Measurements from ENCODE around the gene QKI.

Gene QKI

DNA sequence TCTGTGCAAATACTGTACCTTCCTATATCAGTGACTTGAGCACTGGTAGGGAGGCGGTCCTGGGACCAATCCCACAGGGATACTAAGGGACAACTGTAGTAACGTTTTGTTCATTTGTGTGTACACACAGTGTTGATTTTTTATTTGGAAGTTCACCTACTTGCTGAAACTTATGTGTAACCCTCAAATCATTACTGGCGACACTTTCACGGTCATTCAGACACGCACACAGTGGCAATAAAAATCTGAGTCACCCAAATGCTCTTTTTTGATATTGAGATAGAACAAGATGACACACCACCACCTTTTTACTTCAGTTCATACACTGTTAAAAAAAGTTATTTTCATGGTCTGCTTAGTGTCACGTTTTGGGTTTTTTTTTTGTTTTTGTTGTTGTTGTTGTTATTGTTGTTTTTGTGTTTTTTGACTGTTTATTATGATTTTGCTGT, 79.8 kb downstream of the QKI start:
- no peak overlapping the region for H3K4me3 ChIP-seq (ENCODE audit: low read length)
- peak; percentile 24 for DNase-seq (ENCODE audit: low read depth)
- TF ChIP-seq, protein P1, sequence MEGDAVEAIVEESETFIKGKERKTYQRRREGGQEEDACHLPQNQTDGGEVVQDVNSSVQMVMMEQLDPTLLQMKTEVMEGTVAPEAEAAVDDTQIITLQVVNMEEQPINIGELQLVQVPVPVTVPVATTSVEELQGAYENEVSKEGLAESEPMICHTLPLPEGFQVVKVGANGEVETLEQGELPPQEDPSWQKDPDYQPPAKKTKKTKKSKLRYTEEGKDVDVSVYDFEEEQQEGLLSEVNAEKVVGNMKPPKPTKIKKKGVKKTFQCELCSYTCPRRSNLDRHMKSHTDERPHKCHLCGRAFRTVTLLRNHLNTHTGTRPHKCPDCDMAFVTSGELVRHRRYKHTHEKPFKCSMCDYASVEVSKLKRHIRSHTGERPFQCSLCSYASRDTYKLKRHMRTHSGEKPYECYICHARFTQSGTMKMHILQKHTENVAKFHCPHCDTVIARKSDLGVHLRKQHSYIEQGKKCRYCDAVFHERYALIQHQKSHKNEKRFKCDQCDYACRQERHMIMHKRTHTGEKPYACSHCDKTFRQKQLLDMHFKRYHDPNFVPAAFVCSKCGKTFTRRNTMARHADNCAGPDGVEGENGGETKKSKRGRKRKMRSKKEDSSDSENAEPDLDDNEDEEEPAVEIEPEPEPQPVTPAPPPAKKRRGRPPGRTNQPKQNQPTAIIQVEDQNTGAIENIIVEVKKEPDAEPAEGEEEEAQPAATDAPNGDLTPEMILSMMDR (conservative IDR thresholded peaks at IDR 0.05; ENCODE audit: low read length), result no peak

DNA sequence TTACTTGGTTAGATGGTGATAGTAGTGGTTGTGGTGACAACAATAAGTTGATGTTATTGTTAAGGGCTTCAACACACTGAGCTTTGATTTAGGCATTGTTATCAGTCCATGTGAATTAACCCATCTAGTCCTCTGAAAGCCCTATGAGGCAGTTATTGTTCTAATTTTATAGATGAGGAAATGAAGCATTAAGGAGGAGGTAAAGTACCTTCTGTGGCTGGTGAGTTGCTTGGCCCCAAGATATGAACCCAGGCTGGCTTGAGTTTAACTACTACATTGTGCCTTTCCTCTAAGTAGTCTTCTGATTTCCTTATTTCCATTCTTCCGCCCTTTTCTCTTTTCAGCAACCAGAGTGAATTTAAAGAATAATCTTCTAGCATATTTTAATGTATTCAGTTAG, 81.7 kb downstream of the QKI start:
- H3K4me3 ChIP-seq (ENCODE audit: low read length), result no peak overlapping the region
- TF ChIP-seq, protein P1 (conservative IDR thresholded peaks at IDR 0.05; ENCODE audit: low read length), result no peak
- DNase-seq (ENCODE audit: low read depth), result no peak

DNA sequence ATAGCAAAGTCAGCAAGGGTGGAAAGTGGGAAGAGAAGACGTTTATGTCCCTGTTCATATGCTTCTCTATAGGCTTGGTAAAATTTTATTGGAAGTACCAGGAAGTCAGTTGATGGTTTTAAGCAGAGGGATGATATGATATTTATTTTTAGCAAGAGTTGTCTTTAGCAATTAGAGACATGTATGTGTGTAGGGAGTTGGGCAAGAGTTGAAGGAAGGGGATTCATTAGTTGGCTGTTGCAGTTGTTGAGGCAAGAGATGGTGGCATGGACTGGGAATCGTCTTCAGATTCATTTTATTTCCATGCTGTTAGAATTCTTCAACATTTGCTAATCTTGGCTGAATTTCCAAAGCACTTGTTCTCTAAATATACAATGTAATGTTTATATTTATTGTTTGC, 85.6 kb downstream of the QKI start:
- peak; percentile 8 for DNase-seq (ENCODE audit: low read depth)
- TF ChIP-seq, protein P1 (conservative IDR thresholded peaks at IDR 0.05; ENCODE audit: low read length), result no peak
- no peak overlapping the region for H3K4me3 ChIP-seq (ENCODE audit: low read length)

DNA sequence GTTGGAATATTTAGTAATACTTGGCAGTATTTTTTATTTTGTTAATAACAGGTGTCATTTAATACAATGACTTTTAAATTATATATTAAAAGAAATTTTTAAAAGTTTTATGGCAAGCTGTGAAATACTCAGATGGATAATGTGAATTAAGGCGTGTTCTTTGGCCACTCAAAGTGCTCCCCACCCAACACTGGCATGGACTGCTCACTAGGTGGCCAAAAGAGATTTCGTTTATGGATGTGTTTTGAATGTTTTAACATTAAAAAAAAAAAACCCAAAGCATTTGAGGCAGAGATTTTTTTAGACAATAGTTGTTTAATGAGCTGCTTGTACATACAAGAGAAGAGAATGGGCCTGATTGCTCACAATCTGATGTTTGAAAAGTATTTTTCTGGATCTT, 86.5 kb downstream of the QKI start:
- H3K4me3 ChIP-seq (ENCODE audit: low read length), result no peak overlapping the region
- TF ChIP-seq, protein P1 (conservative IDR thresholded peaks at IDR 0.05; ENCODE audit: low read length), result peak; percentile 10; the same call in 1 of the 2 replicates
- no peak for DNase-seq (ENCODE audit: low read depth)

DNA sequence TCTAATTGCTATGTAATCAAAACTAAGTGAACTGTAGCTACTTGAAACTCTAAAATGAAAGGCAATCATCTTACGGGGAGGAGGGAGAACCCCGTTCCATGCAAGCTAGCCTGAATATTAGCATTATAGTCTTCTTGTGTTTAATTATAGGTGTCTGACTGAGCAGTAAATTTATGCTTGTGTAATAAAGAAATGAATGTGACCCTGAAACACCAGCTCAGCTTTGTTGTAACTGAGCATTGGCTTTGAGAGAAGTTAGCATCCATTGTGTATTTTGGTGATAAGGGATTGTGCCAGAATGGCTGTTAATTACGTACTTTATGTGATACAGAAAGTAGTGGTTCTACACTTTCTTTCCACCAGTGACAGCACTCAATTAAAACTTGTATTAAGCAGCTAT, 86.9 kb downstream of the QKI start:
- TF ChIP-seq, protein P1 (conservative IDR thresholded peaks at IDR 0.05; ENCODE audit: low read length), result no peak
- no peak for DNase-seq (ENCODE audit: low read depth)
- no peak overlapping the region for H3K4me3 ChIP-seq (ENCODE audit: low read length)

DNA sequence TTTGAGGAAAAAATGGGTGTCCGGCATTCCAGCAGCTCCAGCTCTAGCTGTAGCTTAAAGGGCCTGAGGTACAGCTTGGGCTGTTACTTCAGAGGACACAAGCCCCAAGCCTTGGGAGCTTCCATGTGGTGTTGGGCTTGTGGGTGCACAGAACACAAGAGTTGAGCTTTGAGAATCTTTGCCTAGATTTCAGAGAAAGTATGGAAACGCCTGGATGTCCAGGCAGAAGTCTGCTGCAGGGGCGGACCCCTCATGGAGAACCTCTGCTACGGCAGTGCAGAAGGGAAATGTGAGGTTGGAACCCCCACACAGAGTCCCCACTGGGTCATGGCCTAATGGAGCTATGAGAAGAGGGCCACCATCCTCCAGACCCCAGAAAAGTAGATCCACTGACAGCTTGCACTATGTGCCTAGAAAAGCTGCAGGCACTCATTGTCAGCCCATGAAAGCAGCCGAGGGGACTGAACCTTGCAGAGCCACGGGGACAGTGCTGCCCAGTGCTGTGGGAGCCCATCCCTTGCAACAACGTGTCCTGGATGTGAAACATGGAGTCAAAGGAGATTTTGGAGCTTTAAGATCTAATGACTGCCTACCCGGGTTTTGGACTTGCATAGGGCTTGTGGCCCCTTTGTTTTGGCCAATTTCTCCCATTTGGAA, 90.6 kb downstream of the QKI start:
- TF ChIP-seq, protein P1 (conservative IDR thresholded peaks at IDR 0.05; ENCODE audit: low read length), result no peak
- DNase-seq (ENCODE audit: low read depth), result no peak
- no peak overlapping the region for H3K4me3 ChIP-seq (ENCODE audit: low read length)

DNA sequence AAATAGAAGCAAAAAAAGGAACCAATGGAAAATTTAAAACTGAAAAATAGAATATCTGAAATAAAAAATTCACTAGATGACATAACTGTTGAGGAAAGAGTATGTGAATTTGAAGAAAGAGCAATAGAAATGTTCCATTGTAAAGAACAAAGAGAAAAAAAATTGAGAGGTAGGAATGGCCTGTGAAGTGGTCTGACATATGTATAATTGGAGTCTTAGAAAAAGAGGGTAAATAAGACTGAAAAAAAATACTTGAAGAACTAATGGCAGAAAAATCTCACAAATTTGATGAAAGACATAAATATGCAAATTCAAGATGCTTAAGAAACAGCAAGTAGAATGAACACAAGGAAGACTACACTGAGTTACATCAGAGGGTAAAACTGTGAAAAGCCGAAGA, 93.4 kb downstream of the QKI start:
- no peak for DNase-seq (ENCODE audit: low read depth)
- H3K4me3 ChIP-seq (ENCODE audit: low read length), result no peak overlapping the region
- TF ChIP-seq, protein P1 (conservative IDR thresholded peaks at IDR 0.05; ENCODE audit: low read length), result no peak
